ENCODE results near the gene KCTD21. TPM values are rescaled to one million over a fixed set of nuclear protein-coding genes. Genes with fewer than 3 reads are reported as not detected.

KCTD21 gene
- total RNA-seq, 4 donors from 2014 or later = 6.0 to 18.9 (median 15.8) TPM

DNA sequence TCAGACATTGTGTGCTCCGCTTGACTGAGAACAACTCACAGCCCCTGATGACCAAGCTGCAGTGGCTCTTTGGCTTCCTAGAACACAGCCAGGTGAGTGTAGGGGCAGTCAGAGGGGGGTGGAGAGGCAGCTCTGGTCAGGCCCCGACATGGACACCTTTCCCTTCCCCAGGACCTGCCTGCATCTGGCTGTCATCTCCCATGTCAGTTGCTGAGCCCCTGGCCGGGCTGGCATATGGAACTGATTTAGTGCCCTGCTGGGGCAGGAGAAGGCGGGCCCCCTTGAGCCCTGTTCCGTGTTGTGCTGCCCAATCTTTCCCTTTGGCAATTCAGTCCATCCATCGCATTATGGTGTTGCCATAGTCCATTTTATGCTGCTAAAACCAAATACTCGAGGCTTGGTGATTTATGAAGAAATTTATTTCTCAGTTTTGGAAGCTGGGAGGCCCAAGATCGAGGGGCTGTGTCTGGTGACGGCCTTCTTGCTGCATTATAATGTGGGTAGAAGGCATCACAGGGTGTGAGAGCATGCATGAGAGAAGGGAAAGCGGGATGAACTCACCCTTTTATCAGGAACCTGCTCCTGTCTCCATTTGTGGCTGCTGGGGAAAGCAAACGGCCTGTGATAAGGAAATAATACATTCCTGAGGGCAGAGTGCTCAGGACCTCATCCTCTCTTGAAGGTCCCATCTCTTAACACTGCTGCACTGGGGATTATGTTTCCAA is 19.3 kb upstream of the KCTD21 start:
- Histone ChIP-seq H3K36me3 (peaks cover 0 to 21% of the 10 kb centered on the region in 2 donors), H3K27me3 (no peaks in the 10 kb centered on the region), H3K4me3 (no peak overlapping the region), H3K27ac (peak overlapping the region; percentile 74 to 88 (median 84)), H3K9me3 (no peaks in the 10 kb centered on the region), H3K4me1 (peaks cover 11 to 16% of the 10 kb centered on the region in 2 donors)
- DNase-seq (no peak), ATAC-seq (no peak)
- in situ Hi-C loops (cut with MboI; ENCODE audit: low sequenced_read_pairs in 4 of 4) (loop anchor here in 1 of 4 donors (25.0 kb wide), 2 partner anchors 95 to 355 kb away; partner anchors contain the start of gene NARS2), intact Hi-C loops (cut with DNase I; ENCODE audit: low total_unique reads) (no loop called here)
- TF ChIP-seq, protein P1, sequence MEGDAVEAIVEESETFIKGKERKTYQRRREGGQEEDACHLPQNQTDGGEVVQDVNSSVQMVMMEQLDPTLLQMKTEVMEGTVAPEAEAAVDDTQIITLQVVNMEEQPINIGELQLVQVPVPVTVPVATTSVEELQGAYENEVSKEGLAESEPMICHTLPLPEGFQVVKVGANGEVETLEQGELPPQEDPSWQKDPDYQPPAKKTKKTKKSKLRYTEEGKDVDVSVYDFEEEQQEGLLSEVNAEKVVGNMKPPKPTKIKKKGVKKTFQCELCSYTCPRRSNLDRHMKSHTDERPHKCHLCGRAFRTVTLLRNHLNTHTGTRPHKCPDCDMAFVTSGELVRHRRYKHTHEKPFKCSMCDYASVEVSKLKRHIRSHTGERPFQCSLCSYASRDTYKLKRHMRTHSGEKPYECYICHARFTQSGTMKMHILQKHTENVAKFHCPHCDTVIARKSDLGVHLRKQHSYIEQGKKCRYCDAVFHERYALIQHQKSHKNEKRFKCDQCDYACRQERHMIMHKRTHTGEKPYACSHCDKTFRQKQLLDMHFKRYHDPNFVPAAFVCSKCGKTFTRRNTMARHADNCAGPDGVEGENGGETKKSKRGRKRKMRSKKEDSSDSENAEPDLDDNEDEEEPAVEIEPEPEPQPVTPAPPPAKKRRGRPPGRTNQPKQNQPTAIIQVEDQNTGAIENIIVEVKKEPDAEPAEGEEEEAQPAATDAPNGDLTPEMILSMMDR (IDR thresholded peaks at IDR 0.05 in 4 of 5, conservative IDR thresholded peaks at IDR 0.05 in 1 of 5) = no peak

DNA sequence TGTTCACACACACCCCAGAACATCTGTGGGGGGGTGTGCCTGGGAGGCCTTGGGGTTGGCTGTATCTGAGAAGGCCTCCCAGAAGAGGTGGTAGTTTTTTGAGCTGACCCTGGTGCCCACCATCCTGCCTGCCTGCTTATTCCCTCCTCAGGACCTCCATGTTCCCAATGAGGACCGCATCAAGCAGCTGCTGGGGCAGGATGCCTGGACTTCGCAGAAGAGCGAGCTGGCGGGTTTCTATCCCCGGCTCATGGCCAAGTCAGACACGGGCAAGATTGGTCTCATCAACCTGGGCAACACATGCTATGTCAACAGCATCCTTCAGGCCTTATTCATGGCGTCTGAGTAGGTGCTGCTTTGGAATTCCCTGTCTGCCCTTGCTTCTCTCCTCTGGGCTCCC is 17.3 kb upstream of the KCTD21 start:
- Histone ChIP-seq H3K4me1 (peaks cover 11 to 25% of the 10 kb centered on the region in 2 donors), H3K27me3 (no peaks in the 10 kb centered on the region), H3K36me3 (peaks cover 0 to 19% of the 10 kb centered on the region in 2 donors), H3K4me3 (no peak overlapping the region), H3K9me3 (no peaks in the 10 kb centered on the region), H3K27ac (no peak overlapping the region)
- intact Hi-C loops (cut with DNase I; ENCODE audit: low total_unique reads) (no loop called here), in situ Hi-C loops (cut with MboI; ENCODE audit: low sequenced_read_pairs in 4 of 4) (loop anchor here in 1 of 4 donors (25.0 kb wide), 2 partner anchors 93 to 357 kb away; partner anchors contain the start of gene NARS2)
- ATAC-seq (no peak), DNase-seq (no peak)
- TF ChIP-seq POLR2A (IDR thresholded peaks at IDR 0.05) = no peak

DNA sequence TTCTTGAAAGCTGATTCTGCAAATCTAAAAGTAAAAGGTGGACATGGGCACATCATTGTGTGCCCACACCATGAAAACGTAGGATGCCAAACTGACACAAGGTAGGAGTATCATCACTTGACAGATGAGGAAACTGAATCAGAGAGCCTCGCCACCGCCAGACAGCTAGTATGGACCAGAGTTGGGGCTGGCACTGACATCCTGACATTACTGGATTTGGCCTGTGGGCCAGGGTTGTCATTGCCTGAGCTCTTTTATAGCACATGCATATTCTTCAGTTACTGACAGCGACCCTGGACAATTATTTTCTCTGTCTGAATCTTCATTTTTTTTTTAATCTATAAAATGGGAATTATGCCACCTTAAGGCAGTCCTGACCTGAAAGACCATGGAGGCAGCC is 16.8 kb upstream of the KCTD21 start:
- ATAC-seq = no peak
- H3K4me3 ChIP-seq = no peak overlapping the region
- H3K27ac ChIP-seq = no peak overlapping the region
- intact Hi-C loops (cut with DNase I; ENCODE audit: low total_unique reads) (no loop called here), in situ Hi-C loops (cut with MboI; ENCODE audit: low sequenced_read_pairs in 4 of 4) (loop anchor here in 1 of 4 donors (25.0 kb wide), 2 partner anchors 93 to 357 kb away; partner anchors contain the start of gene NARS2)
- no peaks in the 10 kb centered on the region for H3K9me3 ChIP-seq
- no peaks in the 10 kb centered on the region for H3K27me3 ChIP-seq
- peaks cover 0 to 15% of the 10 kb centered on the region in 2 donors for H3K36me3 ChIP-seq
- H3K4me1 ChIP-seq = peaks cover 11 to 25% of the 10 kb centered on the region in 2 donors
- TF ChIP-seq POLR2A (IDR thresholded peaks at IDR 0.05) = no peak
- no peak for DNase-seq

DNA sequence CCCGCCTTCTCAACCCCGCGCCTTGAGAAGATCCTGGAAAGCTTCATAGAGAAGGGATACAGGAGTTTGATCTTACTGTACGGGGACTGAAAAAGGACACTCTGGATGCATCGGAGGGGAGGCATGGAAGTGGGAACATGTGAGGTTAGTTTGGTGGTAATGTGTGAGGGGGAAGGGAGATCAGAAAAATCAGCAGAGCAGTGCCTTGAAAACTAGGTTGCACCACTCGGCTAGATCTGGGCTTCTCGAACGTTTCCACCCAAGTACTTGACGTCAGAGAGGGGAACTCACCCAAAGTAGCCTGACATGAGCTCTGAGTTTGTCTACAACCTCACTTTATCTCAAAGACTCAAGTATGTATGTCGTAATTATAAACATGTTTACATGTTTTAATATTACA is 14.8 kb upstream of the KCTD21 start:
- no peak overlapping the region for H3K4me3 ChIP-seq
- H3K27ac ChIP-seq = no peak overlapping the region
- DNase-seq (no peak), ATAC-seq (no peak)
- H3K27me3 ChIP-seq = no peaks in the 10 kb centered on the region
- H3K9me3 ChIP-seq = no peaks in the 10 kb centered on the region
- H3K36me3 ChIP-seq = no peaks in the 10 kb centered on the region
- TF ChIP-seq, protein P1 (IDR thresholded peaks at IDR 0.05 in 4 of 5, conservative IDR thresholded peaks at IDR 0.05 in 1 of 5) = no peak
- no peak for TF ChIP-seq POLR2A (IDR thresholded peaks at IDR 0.05)
- intact Hi-C loops (cut with DNase I; ENCODE audit: low total_unique reads) (no loop called here), in situ Hi-C loops (cut with MboI; ENCODE audit: low sequenced_read_pairs in 4 of 4) (loop anchor here in 1 of 4 donors (25.0 kb wide), 2 partner anchors 91 to 359 kb away; partner anchors contain the start of gene NARS2)
- peaks cover 7 to 18% of the 10 kb centered on the region in 2 donors for H3K4me1 ChIP-seq

DNA sequence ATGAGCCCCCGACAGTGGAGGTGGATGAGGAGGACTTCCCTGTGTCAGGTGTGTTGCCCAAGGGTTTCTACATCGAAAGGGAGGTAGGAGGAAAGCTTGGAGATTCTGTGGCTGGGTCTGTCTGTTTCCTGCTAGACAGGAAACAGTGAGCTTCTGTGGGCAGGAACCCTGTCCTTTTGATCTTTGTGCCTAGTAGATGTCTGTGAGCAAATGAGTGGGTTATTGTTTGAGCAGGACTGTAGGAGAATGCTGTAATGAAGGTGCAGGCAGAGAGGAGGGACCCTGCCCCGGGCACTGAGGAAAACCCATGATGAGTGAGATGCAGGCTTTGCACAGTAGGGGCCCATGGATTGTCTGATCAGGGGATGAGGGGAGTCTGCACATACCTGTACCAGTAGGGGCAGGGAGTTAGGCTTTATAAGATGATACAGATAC is 14.3 kb upstream of the KCTD21 start:
- ATAC-seq = no peak
- Histone ChIP-seq H3K4me3 (no peak overlapping the region), H3K27me3 (no peaks in the 10 kb centered on the region), H3K36me3 (no peaks in the 10 kb centered on the region), H3K4me1 (peaks cover 5 to 15% of the 10 kb centered on the region in 2 donors), H3K9me3 (no peaks in the 10 kb centered on the region), H3K27ac (no peak overlapping the region)
- no peak for DNase-seq
- in situ Hi-C loops (cut with MboI; ENCODE audit: low sequenced_read_pairs in 4 of 4) = loop anchor here in 1 of 4 donors (25.0 kb wide), 2 partner anchors 90 to 360 kb away; partner anchors contain the start of gene NARS2
- intact Hi-C loops (cut with DNase I; ENCODE audit: low total_unique reads) = no loop called here
- TF ChIP-seq, protein P1 (IDR thresholded peaks at IDR 0.05 in 4 of 5, conservative IDR thresholded peaks at IDR 0.05 in 1 of 5) = no peak
- no peak for TF ChIP-seq POLR2A (IDR thresholded peaks at IDR 0.05)
